GM12878 (cell line): Measurements from ENCODE around the gene MACROD2. TPM values are rescaled to one million over a fixed set of nuclear protein-coding genes. Genes with fewer than 3 reads are reported as not detected.

Experiments used
- ATAC-seq: fragments of 200-7000 bp; cut with Tn5 transposase; 3 replicates; pipeline ENCODE4 v1.9.1; 2020; ENCODE audit warnings: mild to moderate bottlenecking, moderate library complexity
- BruUV-seq: library from RNA; stranded (reverse); fragments of 400-500 nt; replicated peaks from 2 replicates; lab custom pipeline; 2021; lab: Mats Ljungman, UMichigan
- CTCF ChIA-PET: fragments of 300-600 bp; sonication (Branson Sonifier 250); formaldehyde crosslinking; extraction: SDS; loops from one replicate; lab custom pipeline; 2021; ENCODE audit warnings: inconsistent platforms; lab: Yijun Ruan, JAX
- POLR2A ChIA-PET: fragments of 350-600 bp; formaldehyde crosslinking; extraction: SDS; loops from one replicate; lab custom pipeline; 2021; ENCODE audit warnings: inconsistent platforms; lab: Charles Lee
- RAD21 ChIA-PET: fragments of 300-600 bp; sonication (Branson Sonifier 250); formaldehyde crosslinking; loops from one replicate; lab custom pipeline; 2023; ENCODE audit warnings: antibody characterized with exemption; ENCODE audit not compliant: unreplicated experiment; lab: Charles Lee
- SMC1A ChIA-PET: fragments of 300-600 bp; sonication (Branson Sonifier 250); formaldehyde crosslinking; loops from one replicate; lab custom pipeline; 2023; ENCODE audit not compliant: unreplicated experiment, uncharacterized antibody; lab: Charles Lee
- DNase-seq: peaks from one replicate; pipeline ENCODE4 v3.0.0-alpha.2; 2011; ENCODE audit warnings: low read depth, low spot score
- FAIRE-seq: peaks from 3 replicates; lab custom pipeline; 2011; peaks lifted over from hg19 to GRCh38; lab: Jason Lieb, UNC
- H2AFZ ChIP-seq: 2 replicates; pipeline ENCODE4 v1.6.0; 2011; ENCODE audit warnings: low read depth, low read length, control low read depth; ENCODE audit not compliant: control insufficient read depth
- H3K27ac ChIP-seq: 2 replicates; pipeline ENCODE4 v1.5.1; 2011; ENCODE audit warnings: control low read depth; ENCODE audit not compliant: control insufficient read depth, insufficient read depth
- H3K27me3 ChIP-seq, 2 experiments: replicated peaks in 1 of 2; 2 replicates each; pipeline versions ENCODE4 v1.6.0 to v1.6.1; 2011; ENCODE audit warnings: low read length in 1 of 2; ENCODE audit not compliant: control insufficient read depth in 2 of 2, insufficient read depth in 2 of 2
- H3K36me3 ChIP-seq, 2 experiments: 2 replicates each; pipeline ENCODE4 v1.5.1; 2011; ENCODE audit warnings: low read length in 1 of 2; ENCODE audit not compliant: control insufficient read depth in 2 of 2, insufficient read depth in 2 of 2
- H3K4me1 ChIP-seq: 2 replicates; pipeline ENCODE4 v1.6.1; 2011; ENCODE audit warnings: mild to moderate bottlenecking, low read length, moderate library complexity, mixed read lengths; ENCODE audit not compliant: control insufficient read depth, insufficient read depth
- H3K4me2 ChIP-seq: 2 replicates; pipeline ENCODE4 v1.6.0; 2011; ENCODE audit warnings: control low read depth; ENCODE audit not compliant: control insufficient read depth, insufficient read depth
- H3K4me3 ChIP-seq: fragments of 200-600 bp; sonication (generic); 2 replicates; pipeline ENCODE4 v1.5.1; 2016
- H3K79me2 ChIP-seq: 2 replicates; pipeline ENCODE4 v1.6.0; 2011; ENCODE audit warnings: low read length; ENCODE audit not compliant: control insufficient read depth, insufficient read depth
- H3K9ac ChIP-seq: 2 replicates; pipeline ENCODE4 v1.8.0; 2011; ENCODE audit warnings: low read length, control low read depth, mixed read lengths; ENCODE audit not compliant: control insufficient read depth, insufficient read depth
- H3K9me3 ChIP-seq: replicated peaks from 3 replicates; pipeline ENCODE4 v1.5.1; 2011; ENCODE audit warnings: mild to moderate bottlenecking, low read length; ENCODE audit not compliant: control insufficient read depth, insufficient read depth
- H4K20me1 ChIP-seq: 2 replicates; pipeline ENCODE4 v1.6.0; 2011; ENCODE audit not compliant: control insufficient read depth, insufficient read depth
- EGR1 ChIP-seq, 2 experiments: IDR thresholded peaks; 1 replicate in 1 of 2; 2 replicates in 1 of 2; pipeline ENCODE4 v1.6.1; 2011 to 2012; ENCODE audit warnings: low read depth in 2 of 2, low read length in 2 of 2, borderline replicate concordance in 1 of 2, mild to moderate bottlenecking in 1 of 2, moderate library complexity in 1 of 2
- LARP7 ChIP-seq: fragments of 450-650 bp; IDR thresholded peaks from 2 replicates; pipeline ENCODE4 v1.6.1; 2017; ENCODE audit warnings: mild to moderate bottlenecking
- NRF1 ChIP-seq: conservative IDR thresholded peaks from 2 replicates; pipeline ENCODE4 v1.6.1; 2011; ENCODE audit warnings: mild to moderate bottlenecking, low read depth, low read length, improper control_type of control experiment
- SMAD5 ChIP-seq: IDR thresholded peaks from 2 replicates; pipeline ENCODE4 v1.6.1; 2016; ENCODE audit warnings: antibody characterized with exemption, low read depth
- SUPT20H ChIP-seq: IDR thresholded peaks from 2 replicates; pipeline ENCODE4 v1.6.1; 2011; ENCODE audit warnings: low read depth, mild to moderate bottlenecking, low read length, moderate library complexity, borderline replicate concordance; ENCODE audit not compliant: control insufficient read depth
- TBL1XR1 ChIP-seq: IDR thresholded peaks from 2 replicates; pipeline ENCODE4 v1.6.1; 2012; ENCODE audit warnings: low read depth, low read length, improper control_type of control experiment
- ZBTB11 ChIP-seq: fragments of 450-650 bp; formaldehyde crosslinking; IDR thresholded peaks from 2 replicates; pipeline ENCODE4 v1.5.0; 2022; ENCODE audit warnings: mild to moderate bottlenecking, missing genetic modification characterization
- ZBTB33 ChIP-seq: fragments of 450-650 bp; IDR thresholded peaks from 2 replicates; pipeline ENCODE4 v1.6.1; 2017; ENCODE audit warnings: mild to moderate bottlenecking
- ZNF207 ChIP-seq: fragments of 450-650 bp; IDR thresholded peaks from 2 replicates; pipeline ENCODE4 v1.6.1; 2014; ENCODE audit warnings: antibody characterized with exemption, mild to moderate bottlenecking, borderline replicate concordance
- WGBS: methylation state at CpG from one replicate; pipeline ENCODE4 v1.1.6; 2016; ENCODE audit warnings: low lambda C conversion rate; ENCODE audit not compliant: insufficient replicate concordance, insufficient coverage; ENCODE audit errors: missing lambda C conversion rate; 5-methylcytosine and 5-hydroxymethylcytosine counted together
- in situ Hi-C: fragments of 300-500 bp; cut with MboI; formaldehyde crosslinking; loops from 9 replicates; pipeline ENCODE4 v1.14.3; 2018; ENCODE audit warnings: mixed read lengths
- intact Hi-C: fragments of 100-400 bp; cut with micrococcal nuclease; formaldehyde crosslinking; loops from one replicate; pipeline ENCODE4 v1.14.2; 2022; ENCODE audit not compliant: unreplicated experiment
- polyA plus RNA-seq, 11 experiments: library from polyadenylated mRNA; depleted of rRNA in 4 of 11; unstranded in 6 of 11; stranded (reverse) in 5 of 11; fragments of >200 nt; fragmentation: Nextera tagmentation in 4 of 11; fragmentation: Illumina TruSeq in 1 of 11; extraction: Ambion mirVana in 4 of 11; extraction: Trizol in 1 of 11; gene quantifications; 1 replicate in 1 of 11; 2 replicates in 10 of 11; pipeline versions ENCODE4 v1.2.1 to v1.2.3, GENCODE V29; 2011 to 2016; ENCODE audit warnings: inconsistent platforms in 2 of 11, missing spikeins in 2 of 11, low read depth in 1 of 11
- total RNA-seq, 4 experiments: library from RNA; depleted of rRNA in 3 of 4; stranded (reverse); fragments of >200 nt in 3 of 4; fragmentation: Illumina TruSeq in 1 of 4; extraction: Trizol in 1 of 4; gene quantifications; 2 replicates each; pipeline versions ENCODE4 v1.2.1 to v1.2.3, GENCODE V29; 2013 to 2021
- TF ChIP-seq, protein P1 (sequence below): IDR thresholded peaks from 2 replicates; pipeline ENCODE4 v1.6.1; 2011; ENCODE audit warnings: low read depth, mild to moderate bottlenecking, low read length, moderate library complexity, borderline replicate concordance; ENCODE audit errors: extremely low read depth

MACROD2 gene
- total and polyA plus RNA-seq, 10 of the 15 experiments (the other 5 are each of a cell fraction or from before 2014, with no cell fraction given) = 1.1 to 21.5 (median 2.2) TPM

GRCh38 chr20:15166744-15167143 lies 1171.4 kb downstream of the MACROD2 start (continued):
- TF ChIP-seq, protein P1, sequence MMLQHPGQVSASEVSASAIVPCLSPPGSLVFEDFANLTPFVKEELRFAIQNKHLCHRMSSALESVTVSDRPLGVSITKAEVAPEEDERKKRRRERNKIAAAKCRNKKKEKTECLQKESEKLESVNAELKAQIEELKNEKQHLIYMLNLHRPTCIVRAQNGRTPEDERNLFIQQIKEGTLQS = no peak

- FAIRE-seq = no peak
- RAD21 ChIA-PET = no interaction called here
- CTCF ChIA-PET = interaction anchor here (0.6 to 1.3 kb wide), 2 partner anchors 15 to 205 kb away, joined by 4 read pairs; no protein-coding TSS in a partner anchor
- POLR2A ChIA-PET = no interaction called here
- in situ Hi-C loops = no loop called here
- no peaks in the 10 kb centered on the region for H3K79me2 ChIP-seq
- no peak for TF ChIP-seq SMAD5
- TF ChIP-seq, all 136 proteins: peak for 0
- no peak overlapping the region for H3K27ac ChIP-seq
- WGBS = 0% methylated on average over 3 of the region's 3 CpGs
- H3K36me3 ChIP-seq = no peaks in the 10 kb centered on the region
- H3K4me1 ChIP-seq = no peaks in the 10 kb centered on the region
- no peak overlapping the region for H3K4me3 ChIP-seq
- no peak overlapping the region for H2AFZ ChIP-seq
- no peaks in the 10 kb centered on the region for H4K20me1 ChIP-seq
- H3K27me3 ChIP-seq = no peaks in the 10 kb centered on the region
- DNase-seq (no peak), ATAC-seq (no peak)
- no peak overlapping the region for H3K9ac ChIP-seq
- H3K9me3 ChIP-seq = peaks cover under 1% of the 10 kb centered on the region; the same call in 1 of the 3 replicates
- SMC1A ChIA-PET = no interaction called here
- no peak overlapping the region for H3K4me2 ChIP-seq
- no TSS peak for BruUV-seq
- intact Hi-C loops = no loop called here
These were observed 1175.7 kb downstream of the MACROD2 start for GRCh38 chr20:15171016-15171415.

- no peak for ATAC-seq
- ChIA-PET CTCF (no interaction called here), SMC1A (no interaction called here), RAD21 (no interaction called here), POLR2A (no interaction called here)
- Histone ChIP-seq H2AFZ (no peak overlapping the region), H4K20me1 (no peaks in the 10 kb centered on the region), H3K4me1 (no peaks in the 10 kb centered on the region), H3K9me3 (peaks cover 9% of the 10 kb centered on the region; the same call in 2 of the 3 replicates), H3K36me3 (no peaks in the 10 kb centered on the region), H3K4me3 (no peak overlapping the region), H3K27me3 (no peaks in the 10 kb centered on the region), H3K4me2 (no peak overlapping the region), H3K9ac (no peak overlapping the region), H3K27ac (no peak overlapping the region), H3K79me2 (no peaks in the 10 kb centered on the region)
- no peak for DNase-seq
- 59% methylated on average over 4 of the region's 4 CpGs for WGBS
- in situ Hi-C loops = no loop called here
- no peak for FAIRE-seq
- BruUV-seq = no TSS peak
- intact Hi-C loops = no loop called here
- TF ChIP-seq LARP7 (no peak), ZNF207 (no peak), SUPT20H (no peak), TBL1XR1 (no peak), EGR1 (IDR thresholded peaks at IDR 0.05; ENCODE audit: borderline replicate concordance in 1 of 2, low read depth in 2 of 2, low read length in 2 of 2) (no peak), ZBTB33 (no peak), ZBTB11 (no peak), NRF1 (no peak)
These were observed 1181.6 kb downstream of the MACROD2 start for GRCh38 chr20:15176929-15177328.
